T-cell (primary cell): ENCODE results near the gene RETREG1. TPM values are rescaled to one million over a fixed set of nuclear protein-coding genes. Genes with fewer than 3 reads are reported as not detected.
A peak's percentile ranks its signal among the peaks of the same experiment; 100 is the strongest.

Experiments used
- ATAC-seq, 4 experiments: fragments of 200-7000 bp in 3 of 4; fragments of 150-1000 bp in 1 of 4; cut with Tn5 transposase; replicated peaks in 1 of 4; 1 replicate in 3 of 4; 2 replicates in 1 of 4; pipeline ENCODE4 v1.10.0; 2021; ENCODE audit warnings: moderate library complexity in 3 of 4, mild to moderate bottlenecking in 2 of 4, moderate number of reproducible peaks in 1 of 4
- CTCF ChIA-PET, 2 donors: fragments of 300-600 bp; sonication (Branson Sonifier 250); formaldehyde crosslinking; loops; one replicate each; lab custom pipeline; 2022; ENCODE audit warnings: antibody characterized with exemption in 2 of 2; lab: Charles Lee
- POLR2A ChIA-PET, 2 donors: fragments of 300-600 bp; sonication (Branson Sonifier 250); formaldehyde crosslinking; loops; one replicate each; lab custom pipeline; 2022; ENCODE audit warnings: antibody characterized with exemption in 2 of 2; lab: Charles Lee
- DNase-seq, 35 experiments: peaks; one replicate each; pipeline versions ENCODE4 v3.0.0 to v3.0.0-alpha.2; 2013 to 2023
- H3K27ac ChIP-seq: one replicate; pipeline ENCODE4 v1.5.1; 2013; ENCODE audit warnings: low read length
- H3K27me3 ChIP-seq, 2 experiments: replicated peaks in 1 of 2; 1 replicate in 1 of 2; 2 replicates in 1 of 2; pipeline versions ENCODE4 v1.6.1 to v1.7.0; 2013; ENCODE audit warnings: low read length in 1 of 2, mixed read lengths in 1 of 2; ENCODE audit not compliant: control insufficient read depth in 2 of 2, insufficient read depth in 2 of 2; ENCODE audit errors: extremely low read depth in 1 of 2
- H3K36me3 ChIP-seq, 2 donors: 1 replicate in 1 of 2; 2 replicates in 1 of 2; pipeline versions ENCODE4 v1.6.1 to v1.7.0; 2013; ENCODE audit warnings: low read length in 1 of 2; ENCODE audit not compliant: control insufficient read depth in 2 of 2, insufficient read depth in 1 of 2; ENCODE audit errors: extremely low read depth in 1 of 2
- H3K4me1 ChIP-seq, 2 experiments: 1 replicate in 1 of 2; 2 replicates in 1 of 2; pipeline versions ENCODE4 v1.6.1 to v1.7.0; 2013; ENCODE audit warnings: low read length in 2 of 2, mixed read lengths in 1 of 2; ENCODE audit not compliant: insufficient read depth in 2 of 2, control insufficient read depth in 1 of 2; ENCODE audit errors: extremely low read depth in 1 of 2
- H3K4me3 ChIP-seq, 2 donors: 1 replicate in 1 of 2; 2 replicates in 1 of 2; pipeline versions ENCODE4 v1.5.1 to v1.7.0; 2013; ENCODE audit warnings: mild to moderate bottlenecking in 2 of 2, low read length in 1 of 2, moderate library complexity in 1 of 2; ENCODE audit not compliant: control insufficient read depth in 1 of 2; ENCODE audit errors: extremely low read depth in 1 of 2
- H3K9me3 ChIP-seq: 2 replicates; pipeline ENCODE4 v1.7.0; 2013
- H3K27ac Mint-ChIP-seq, 2 donors: one replicate each; pipeline ENCODE4 v1.8.0; 2020 to 2021; ENCODE audit warnings: mild to moderate bottlenecking in 2 of 2, mixed read lengths in 2 of 2
- H3K27me3 Mint-ChIP-seq, 2 donors: one replicate each; pipeline ENCODE4 v1.8.0; 2021 to 2022; ENCODE audit warnings: mixed read lengths in 2 of 2
- H3K36me3 Mint-ChIP-seq: one replicate; pipeline ENCODE4 v1.8.0; 2021; ENCODE audit warnings: mixed read lengths
- H3K4me1 Mint-ChIP-seq, 3 donors: one replicate each; pipeline ENCODE4 v1.8.0; 2020 to 2022; ENCODE audit warnings: mixed read lengths in 3 of 3, mild to moderate bottlenecking in 1 of 3
- H3K4me3 Mint-ChIP-seq, 3 donors: one replicate each; pipeline ENCODE4 v1.8.0; 2020 to 2022; ENCODE audit warnings: mild to moderate bottlenecking in 3 of 3, mixed read lengths in 3 of 3, moderate library complexity in 3 of 3
- H3K9me3 Mint-ChIP-seq, 3 donors: one replicate each; pipeline ENCODE4 v1.8.0; 2020 to 2022; ENCODE audit warnings: mixed read lengths in 3 of 3
- WGBS: methylation state at CpG from one replicate; pipeline ENCODE4 v1.1.5; 2013; ENCODE audit warnings: missing lambda C conversion rate; ENCODE audit not compliant: insufficient coverage; 5-methylcytosine and 5-hydroxymethylcytosine counted together
- total RNA-seq, 35 experiments: library from RNA in 6 of 35; stranded (reverse) in 6 of 35; fragments of 120-200 nt in 1 of 35; gene quantifications; one replicate each; pipeline versions ENCODE4 v1.2.1 to v1.2.4 and lab custom pipeline; 2013 to 2026

RETREG1 gene
- total RNA-seq, 5 donors from 2014 or later (not counting 1 experiment from before 2014, with no cell fraction given), result 41.0 to 72.1 (median 55.5) TPM

DNA sequence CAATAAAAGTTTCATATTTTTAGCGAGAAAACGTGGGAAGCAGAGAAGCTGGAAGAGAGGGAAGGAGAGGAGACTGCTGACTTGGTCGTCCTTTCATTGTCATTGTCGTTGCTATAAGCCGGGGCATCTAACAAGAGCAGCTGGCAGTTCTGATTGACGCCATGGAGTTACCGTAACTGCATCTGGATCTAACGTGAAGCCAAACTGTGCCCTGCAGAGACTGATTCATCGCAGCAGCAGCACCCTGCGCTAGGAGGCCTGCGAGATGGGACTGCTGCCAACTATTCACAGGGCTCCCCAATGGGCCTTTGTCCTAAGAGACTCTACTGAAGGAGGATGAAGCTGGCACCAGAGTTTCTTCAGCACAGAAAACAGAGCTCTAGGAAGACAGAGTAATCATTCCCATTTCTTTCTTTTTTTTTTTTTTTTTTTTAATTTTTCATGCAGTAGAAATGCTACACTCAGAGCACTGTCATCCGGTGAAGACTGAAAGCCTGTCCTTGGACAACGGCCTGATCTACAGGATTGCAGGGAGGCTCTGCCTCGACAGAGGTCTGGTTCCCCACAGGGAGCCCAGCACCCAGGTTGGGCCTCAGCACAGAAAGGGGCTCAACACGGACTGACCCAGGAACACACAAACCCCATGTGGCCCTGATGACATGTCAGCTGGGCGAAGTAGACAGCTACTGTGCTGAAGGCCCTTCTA is 47.8 kb downstream of the RETREG1 start:
- H3K4me1 Mint-ChIP-seq, result peaks cover 29 to 68% (median 47%) of the 10 kb centered on the region in 3 donors
- ChIA-PET CTCF (interaction anchor here in 1 of 2 donors (0.6 kb wide), 2 partner anchors 58 to 166 kb away, joined by 3 to 8 read pairs; no protein-coding TSS in a partner anchor), POLR2A (interaction anchor here in 1 of 2 donors (0.6 kb wide), 1 partner anchor 10 kb away, joined by 4 read pairs; no protein-coding TSS in a partner anchor)
- no peak for DNase-seq
- no peak overlapping the region for H3K4me3 Mint-ChIP-seq
- Histone ChIP-seq H3K27ac (no peak overlapping the region), H3K36me3 (peaks cover 0 to 25% of the 10 kb centered on the region in 2 donors), H3K4me3 (no peak overlapping the region), H3K9me3 (no peaks in the 10 kb centered on the region), H3K27me3 (no peaks in the 10 kb centered on the region), H3K4me1 (peaks cover 0 to under 1% of the 10 kb centered on the region in 2 experiments)
- no peaks in the 10 kb centered on the region for H3K9me3 Mint-ChIP-seq
- no peak overlapping the region for H3K27ac Mint-ChIP-seq
- 94% methylated on average over 13 of the region's 16 CpGs for WGBS
- ATAC-seq, result no peak
- H3K36me3 Mint-ChIP-seq, result peaks cover 53% of the 10 kb centered on the region
- no peaks in the 10 kb centered on the region for H3K27me3 Mint-ChIP-seq

DNA sequence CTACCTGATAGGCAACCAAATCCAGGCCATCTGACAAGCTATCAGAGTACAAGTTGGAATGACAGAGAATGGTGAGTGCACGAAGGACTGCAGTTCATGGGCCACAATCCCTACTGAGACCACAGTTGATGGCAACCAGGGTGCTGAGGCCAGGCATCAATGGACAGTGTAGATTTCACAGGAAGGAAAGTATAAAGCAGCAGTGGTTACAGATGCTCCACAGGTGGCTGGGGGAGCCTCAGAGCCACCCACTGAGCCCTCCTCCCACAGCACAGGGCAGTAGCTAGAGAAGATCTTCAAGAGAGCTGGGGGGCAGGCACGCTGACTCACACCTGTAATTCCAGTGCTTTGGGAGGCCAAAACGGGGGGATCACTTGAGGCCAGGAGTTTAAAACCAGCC is 49.4 kb downstream of the RETREG1 start:
- Histone ChIP-seq H3K36me3 (peaks cover 0 to 25% of the 10 kb centered on the region in 2 donors), H3K27me3 (no peaks in the 10 kb centered on the region), H3K9me3 (no peaks in the 10 kb centered on the region), H3K27ac (no peak overlapping the region), H3K4me1 (no peaks in the 10 kb centered on the region), H3K4me3 (no peak overlapping the region)
- H3K27me3 Mint-ChIP-seq, result no peaks in the 10 kb centered on the region
- ATAC-seq (no peak), DNase-seq (no peak)
- H3K4me3 Mint-ChIP-seq, result no peak overlapping the region
- 90% methylated on average over 2 of the region's 3 CpGs for WGBS
- ChIA-PET CTCF (no interaction called here), POLR2A (interaction anchor here in 1 of 2 donors (0.6 kb wide), 1 partner anchor 1735 kb away, joined by 3 read pairs; no protein-coding TSS in a partner anchor)
- H3K9me3 Mint-ChIP-seq, result no peaks in the 10 kb centered on the region
- H3K27ac Mint-ChIP-seq, result peak overlapping the region in 1 of 2 donors; percentile 11
- peaks cover 25 to 65% (median 43%) of the 10 kb centered on the region in 3 donors for H3K4me1 Mint-ChIP-seq
- H3K36me3 Mint-ChIP-seq, result peaks cover 58% of the 10 kb centered on the region

DNA sequence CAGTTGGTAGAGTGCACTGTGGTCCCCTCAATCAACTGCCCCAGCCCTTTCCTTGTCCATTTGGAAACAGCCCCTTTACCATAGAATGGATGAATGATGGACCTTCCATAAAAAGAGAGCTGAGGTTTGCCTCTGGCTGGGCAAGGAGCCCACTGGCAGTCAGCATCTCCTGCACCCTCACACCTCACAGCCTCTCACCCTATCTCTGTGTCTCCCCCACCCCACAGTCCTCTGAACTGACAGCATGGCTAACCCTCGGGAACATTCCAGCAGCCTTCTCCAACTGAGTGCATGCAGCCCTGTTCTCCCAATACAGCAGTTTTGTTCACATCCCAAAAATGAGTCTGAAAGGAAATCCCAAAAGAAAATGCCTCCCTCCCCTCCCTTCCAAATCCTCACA is 51.7 kb downstream of the RETREG1 start:
- Histone ChIP-seq H3K36me3 (peaks cover 0 to 26% of the 10 kb centered on the region in 2 donors), H3K27me3 (no peaks in the 10 kb centered on the region), H3K9me3 (no peaks in the 10 kb centered on the region), H3K4me3 (no peak overlapping the region), H3K27ac (no peak overlapping the region), H3K4me1 (no peaks in the 10 kb centered on the region)
- Mint-ChIP-seq H3K4me1 (peaks cover 25 to 69% (median 42%) of the 10 kb centered on the region in 3 donors), H3K36me3 (peaks cover 54% of the 10 kb centered on the region), H3K4me3 (no peak overlapping the region), H3K9me3 (no peaks in the 10 kb centered on the region), H3K27ac (peak overlapping the region in 1 of 2 donors; percentile 60), H3K27me3 (no peaks in the 10 kb centered on the region)
- WGBS, result 100% methylated on average over 1 of the region's 1 CpG
- CTCF ChIA-PET, result interaction anchor here in 1 of 2 donors (0.6 kb wide), 1 partner anchor 108 kb away, joined by 3 read pairs; no protein-coding TSS in a partner anchor
- DNase-seq (no peak), ATAC-seq (no peak)
- POLR2A ChIA-PET, result interaction anchor here in 1 of 2 donors (0.6 kb wide), 1 partner anchor 12 kb away, joined by 3 read pairs; no protein-coding TSS in a partner anchor

DNA sequence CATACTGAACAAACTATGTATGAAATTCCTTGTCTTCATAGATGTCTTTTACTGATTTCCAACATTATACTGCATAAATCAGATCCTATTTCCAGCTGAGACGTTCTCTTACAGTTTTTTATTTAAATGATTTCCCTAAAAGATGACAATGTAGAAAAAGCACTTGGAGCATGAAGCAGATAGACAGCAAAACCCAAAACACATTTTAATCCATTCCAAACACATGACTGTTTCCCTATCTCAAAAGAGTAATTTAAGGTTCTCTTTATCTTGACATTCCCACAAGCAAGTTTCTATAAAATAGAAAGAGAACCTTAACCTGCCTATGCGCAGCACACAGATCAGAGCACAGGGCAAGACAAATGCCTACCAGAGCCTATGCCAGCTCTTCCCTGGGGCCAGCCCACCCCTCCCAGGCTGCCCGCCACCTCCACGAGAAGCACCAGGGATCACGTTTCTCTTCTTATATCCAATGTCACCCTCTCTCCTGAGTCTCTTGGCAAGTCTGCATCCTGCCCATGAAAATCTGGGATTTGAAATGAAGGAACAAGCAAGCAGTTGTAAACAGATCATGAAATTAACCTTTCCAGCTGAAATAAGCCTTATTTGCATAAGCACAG is 52.4 kb downstream of the RETREG1 start:
- H3K27me3 ChIP-seq, result no peaks in the 10 kb centered on the region
- Mint-ChIP-seq H3K9me3 (no peaks in the 10 kb centered on the region), H3K27me3 (no peaks in the 10 kb centered on the region), H3K4me1 (peaks cover 25 to 65% (median 44%) of the 10 kb centered on the region in 3 donors), H3K4me3 (no peak overlapping the region), H3K27ac (no peak overlapping the region), H3K36me3 (peaks cover 49% of the 10 kb centered on the region)
- H3K27ac ChIP-seq, result no peak overlapping the region
- CTCF ChIA-PET, result interaction anchor here in 1 of 2 donors (0.6 kb wide), 1 partner anchor 624 kb away, joined by 7 read pairs; no protein-coding TSS in a partner anchor
- DNase-seq, result no peak
- H3K4me3 ChIP-seq, result no peak overlapping the region
- peaks cover 0 to 20% of the 10 kb centered on the region in 2 donors for H3K36me3 ChIP-seq
- POLR2A ChIA-PET, result no interaction called here
- 80% methylated on average over 1 of the region's 5 CpGs for WGBS
- ATAC-seq, result no peak
- no peaks in the 10 kb centered on the region for H3K4me1 ChIP-seq
- no peaks in the 10 kb centered on the region for H3K9me3 ChIP-seq

DNA sequence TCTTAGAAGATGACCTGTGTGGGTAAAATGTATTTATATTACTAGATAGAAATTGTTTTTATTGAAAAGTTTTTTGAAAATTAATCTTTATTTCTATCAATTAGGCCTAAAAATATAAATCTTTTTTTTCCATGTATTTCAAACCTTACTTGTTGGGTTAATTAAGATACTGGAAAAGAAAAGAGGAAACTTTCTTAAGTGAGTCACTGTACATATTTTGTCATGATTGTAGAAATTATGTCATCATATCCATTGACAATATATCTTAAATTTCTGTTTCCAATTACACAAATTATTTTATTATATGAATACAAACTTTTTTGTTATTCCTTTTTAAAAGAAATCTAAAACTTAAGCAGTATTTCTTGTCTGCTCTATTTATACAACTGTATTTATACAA is 53.1 kb downstream of the RETREG1 start:
- CTCF ChIA-PET, result no interaction called here
- no peaks in the 10 kb centered on the region for H3K9me3 ChIP-seq

DNA sequence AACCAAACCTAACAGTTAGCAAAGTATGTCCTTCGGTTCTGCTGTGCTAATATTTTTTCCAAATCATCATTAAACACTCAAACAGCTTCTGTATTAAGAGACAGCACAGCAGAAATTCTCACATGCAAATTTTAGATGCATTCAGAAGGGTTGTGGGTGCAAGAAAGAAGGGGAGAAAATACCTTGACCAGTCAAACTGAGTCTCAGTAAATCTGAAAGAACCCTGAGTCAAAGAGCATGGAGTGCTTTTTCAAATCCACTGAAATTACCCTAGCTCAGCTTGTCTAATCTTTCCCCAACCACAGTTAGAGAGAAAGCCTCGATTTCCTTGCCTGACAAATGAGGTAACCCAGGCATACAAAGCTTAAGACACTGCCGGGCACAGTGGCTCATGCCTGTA is 55.1 kb downstream of the RETREG1 start:
- H3K36me3 Mint-ChIP-seq, result peaks cover 36% of the 10 kb centered on the region
- no peak overlapping the region for H3K4me3 Mint-ChIP-seq

More for the DNA sequence above, 53.1 kb downstream of the RETREG1 start:
- Histone ChIP-seq H3K4me1 (no peaks in the 10 kb centered on the region), H3K27ac (no peak overlapping the region), H3K27me3 (no peaks in the 10 kb centered on the region), H3K4me3 (no peak overlapping the region), H3K36me3 (peaks cover 0 to 13% of the 10 kb centered on the region in 2 donors)
- H3K9me3 Mint-ChIP-seq, result no peaks in the 10 kb centered on the region
- POLR2A ChIA-PET, result no interaction called here
- H3K36me3 Mint-ChIP-seq, result peaks cover 46% of the 10 kb centered on the region
- peaks cover 24 to 61% (median 44%) of the 10 kb centered on the region in 3 donors for H3K4me1 Mint-ChIP-seq
- no peak overlapping the region for H3K27ac Mint-ChIP-seq
- H3K27me3 Mint-ChIP-seq, result no peaks in the 10 kb centered on the region
- DNase-seq, result no peak
- no peak for ATAC-seq
- H3K4me3 Mint-ChIP-seq, result no peak overlapping the region

More for the DNA sequence above, 55.1 kb downstream of the RETREG1 start:
- Mint-ChIP-seq H3K27me3 (no peaks in the 10 kb centered on the region), H3K9me3 (no peaks in the 10 kb centered on the region), H3K27ac (no peak overlapping the region), H3K4me1 (peaks cover 17 to 41% (median 38%) of the 10 kb centered on the region in 3 donors)
- ChIA-PET CTCF (no interaction called here), POLR2A (no interaction called here)
- 86% methylated on average over 1 of the region's 3 CpGs for WGBS
- DNase-seq (no peak), ATAC-seq (no peak)
- Histone ChIP-seq H3K4me3 (no peak overlapping the region), H3K36me3 (peaks cover 0 to 6% of the 10 kb centered on the region in 2 donors), H3K9me3 (no peaks in the 10 kb centered on the region), H3K4me1 (no peaks in the 10 kb centered on the region), H3K27ac (no peak overlapping the region), H3K27me3 (no peaks in the 10 kb centered on the region)
